GM12873 (cell line): ENCODE measurements around the gene RPRD1A.

Source experiments
- TF ChIP-seq, protein P1 (sequence below): IDR thresholded peaks from 2 replicates; pipeline ENCODE4 v1.5.1; 2012; ENCODE audit warnings: low read depth, mild to moderate bottlenecking, moderate library complexity, low read length, control low read depth; ENCODE audit not compliant: insufficient read depth; ENCODE audit errors: missing control alignments

The RPRD1A gene

DNA sequence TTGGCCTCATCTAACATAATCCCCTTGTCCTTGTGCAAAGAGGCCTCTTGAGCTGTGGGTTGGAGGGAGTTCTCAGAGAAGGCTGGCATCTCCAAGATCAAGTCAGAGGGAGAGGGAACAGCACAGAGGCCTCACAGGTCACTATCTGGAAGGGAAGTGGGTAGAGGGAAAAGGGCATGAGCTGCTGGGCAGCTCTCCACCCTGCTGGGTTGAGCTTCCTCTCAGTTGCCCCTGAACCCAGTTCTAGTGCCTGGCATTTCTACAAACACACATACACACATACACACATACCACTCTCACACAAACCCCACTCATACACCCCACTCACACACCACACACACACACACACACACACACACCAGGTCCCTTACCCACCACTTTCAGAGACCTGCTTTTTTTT is 125.2 kb downstream of the RPRD1A start:
- TF ChIP-seq, protein P1, sequence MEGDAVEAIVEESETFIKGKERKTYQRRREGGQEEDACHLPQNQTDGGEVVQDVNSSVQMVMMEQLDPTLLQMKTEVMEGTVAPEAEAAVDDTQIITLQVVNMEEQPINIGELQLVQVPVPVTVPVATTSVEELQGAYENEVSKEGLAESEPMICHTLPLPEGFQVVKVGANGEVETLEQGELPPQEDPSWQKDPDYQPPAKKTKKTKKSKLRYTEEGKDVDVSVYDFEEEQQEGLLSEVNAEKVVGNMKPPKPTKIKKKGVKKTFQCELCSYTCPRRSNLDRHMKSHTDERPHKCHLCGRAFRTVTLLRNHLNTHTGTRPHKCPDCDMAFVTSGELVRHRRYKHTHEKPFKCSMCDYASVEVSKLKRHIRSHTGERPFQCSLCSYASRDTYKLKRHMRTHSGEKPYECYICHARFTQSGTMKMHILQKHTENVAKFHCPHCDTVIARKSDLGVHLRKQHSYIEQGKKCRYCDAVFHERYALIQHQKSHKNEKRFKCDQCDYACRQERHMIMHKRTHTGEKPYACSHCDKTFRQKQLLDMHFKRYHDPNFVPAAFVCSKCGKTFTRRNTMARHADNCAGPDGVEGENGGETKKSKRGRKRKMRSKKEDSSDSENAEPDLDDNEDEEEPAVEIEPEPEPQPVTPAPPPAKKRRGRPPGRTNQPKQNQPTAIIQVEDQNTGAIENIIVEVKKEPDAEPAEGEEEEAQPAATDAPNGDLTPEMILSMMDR: no peak

DNA sequence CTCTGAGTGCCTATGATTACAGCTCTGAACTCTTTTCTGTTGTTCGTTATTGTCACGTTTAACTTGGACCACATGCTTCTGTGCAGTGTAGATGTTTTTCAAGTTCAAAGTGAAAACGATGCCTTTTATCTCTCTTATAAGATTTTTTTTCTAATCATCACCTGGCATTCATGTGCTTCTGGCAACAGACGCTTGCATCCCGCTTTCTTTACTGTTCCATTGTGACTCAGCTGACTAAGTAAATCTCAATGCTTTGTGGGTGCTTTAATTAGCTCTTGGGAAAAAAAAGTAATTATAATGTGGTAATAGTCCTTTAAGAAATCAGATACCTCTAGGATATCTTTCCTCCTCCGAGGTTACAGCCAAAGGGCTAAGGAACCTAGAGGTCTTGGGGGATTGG is 126.1 kb downstream of the RPRD1A start:
- TF ChIP-seq, protein P1: no peak
